ENCODE measurements around the gene BAD. TPM values are rescaled to one million over a fixed set of nuclear protein-coding genes. Genes with fewer than 3 reads are reported as not detected.

The BAD gene
- total and polyA plus RNA-seq, 2 of the 13 experiments (the other 11 are each of a cell fraction or from before 2014, with no cell fraction given): 17.9 to 28.5 TPM

GRCh38 chr11:64284048-64284961, at the start of gene BAD (continued):
- TF ChIP-seq, protein P1, sequence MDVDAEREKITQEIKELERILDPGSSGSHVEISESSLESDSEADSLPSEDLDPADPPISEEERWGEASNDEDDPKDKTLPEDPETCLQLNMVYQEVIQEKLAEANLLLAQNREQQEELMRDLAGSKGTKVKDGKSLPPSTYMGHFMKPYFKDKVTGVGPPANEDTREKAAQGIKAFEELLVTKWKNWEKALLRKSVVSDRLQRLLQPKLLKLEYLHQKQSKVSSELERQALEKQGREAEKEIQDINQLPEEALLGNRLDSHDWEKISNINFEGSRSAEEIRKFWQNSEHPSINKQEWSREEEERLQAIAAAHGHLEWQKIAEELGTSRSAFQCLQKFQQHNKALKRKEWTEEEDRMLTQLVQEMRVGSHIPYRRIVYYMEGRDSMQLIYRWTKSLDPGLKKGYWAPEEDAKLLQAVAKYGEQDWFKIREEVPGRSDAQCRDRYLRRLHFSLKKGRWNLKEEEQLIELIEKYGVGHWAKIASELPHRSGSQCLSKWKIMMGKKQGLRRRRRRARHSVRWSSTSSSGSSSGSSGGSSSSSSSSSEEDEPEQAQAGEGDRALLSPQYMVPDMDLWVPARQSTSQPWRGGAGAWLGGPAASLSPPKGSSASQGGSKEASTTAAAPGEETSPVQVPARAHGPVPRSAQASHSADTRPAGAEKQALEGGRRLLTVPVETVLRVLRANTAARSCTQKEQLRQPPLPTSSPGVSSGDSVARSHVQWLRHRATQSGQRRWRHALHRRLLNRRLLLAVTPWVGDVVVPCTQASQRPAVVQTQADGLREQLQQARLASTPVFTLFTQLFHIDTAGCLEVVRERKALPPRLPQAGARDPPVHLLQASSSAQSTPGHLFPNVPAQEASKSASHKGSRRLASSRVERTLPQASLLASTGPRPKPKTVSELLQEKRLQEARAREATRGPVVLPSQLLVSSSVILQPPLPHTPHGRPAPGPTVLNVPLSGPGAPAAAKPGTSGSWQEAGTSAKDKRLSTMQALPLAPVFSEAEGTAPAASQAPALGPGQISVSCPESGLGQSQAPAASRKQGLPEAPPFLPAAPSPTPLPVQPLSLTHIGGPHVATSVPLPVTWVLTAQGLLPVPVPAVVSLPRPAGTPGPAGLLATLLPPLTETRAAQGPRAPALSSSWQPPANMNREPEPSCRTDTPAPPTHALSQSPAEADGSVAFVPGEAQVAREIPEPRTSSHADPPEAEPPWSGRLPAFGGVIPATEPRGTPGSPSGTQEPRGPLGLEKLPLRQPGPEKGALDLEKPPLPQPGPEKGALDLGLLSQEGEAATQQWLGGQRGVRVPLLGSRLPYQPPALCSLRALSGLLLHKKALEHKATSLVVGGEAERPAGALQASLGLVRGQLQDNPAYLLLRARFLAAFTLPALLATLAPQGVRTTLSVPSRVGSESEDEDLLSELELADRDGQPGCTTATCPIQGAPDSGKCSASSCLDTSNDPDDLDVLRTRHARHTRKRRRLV (CRISPR knock-in tag; IDR thresholded peaks at IDR 0.05): no peak
- TF ChIP-seq ZNF687 (CRISPR knock-in tag; IDR thresholded peaks at IDR 0.05) (peak; percentile 69), HDAC1 (CRISPR knock-in tag; IDR thresholded peaks at IDR 0.05) (peak; percentile 46), RFX1 (IDR thresholded peaks at IDR 0.05) (peak; percentile 91), GMEB1 (CRISPR knock-in tag; IDR thresholded peaks at IDR 0.05; ENCODE audit: borderline replicate concordance) (no peak), ZNF737 (CRISPR knock-in tag; IDR thresholded peaks at IDR 0.05; ENCODE audit: borderline replicate concordance) (no peak), ZMAT3 (CRISPR knock-in tag; conservative IDR thresholded peaks at IDR 0.05) (peak; percentile 25; the same call in 1 of the 2 replicates), KDM2A (CRISPR knock-in tag; IDR thresholded peaks at IDR 0.05; ENCODE audit: borderline replicate concordance, low read depth) (peak; percentile 79), ZNF841 (CRISPR knock-in tag; IDR thresholded peaks at IDR 0.05; ENCODE audit: borderline replicate concordance) (no peak), ZNF670 (CRISPR knock-in tag; IDR thresholded peaks at IDR 0.05; ENCODE audit: borderline replicate concordance) (0 out of 2 replicates have a peak, but pooled peaks have one; percentile 40), ZNF772 (CRISPR knock-in tag; IDR thresholded peaks at IDR 0.05) (no peak)
- TF ChIP-seq, protein P2, sequence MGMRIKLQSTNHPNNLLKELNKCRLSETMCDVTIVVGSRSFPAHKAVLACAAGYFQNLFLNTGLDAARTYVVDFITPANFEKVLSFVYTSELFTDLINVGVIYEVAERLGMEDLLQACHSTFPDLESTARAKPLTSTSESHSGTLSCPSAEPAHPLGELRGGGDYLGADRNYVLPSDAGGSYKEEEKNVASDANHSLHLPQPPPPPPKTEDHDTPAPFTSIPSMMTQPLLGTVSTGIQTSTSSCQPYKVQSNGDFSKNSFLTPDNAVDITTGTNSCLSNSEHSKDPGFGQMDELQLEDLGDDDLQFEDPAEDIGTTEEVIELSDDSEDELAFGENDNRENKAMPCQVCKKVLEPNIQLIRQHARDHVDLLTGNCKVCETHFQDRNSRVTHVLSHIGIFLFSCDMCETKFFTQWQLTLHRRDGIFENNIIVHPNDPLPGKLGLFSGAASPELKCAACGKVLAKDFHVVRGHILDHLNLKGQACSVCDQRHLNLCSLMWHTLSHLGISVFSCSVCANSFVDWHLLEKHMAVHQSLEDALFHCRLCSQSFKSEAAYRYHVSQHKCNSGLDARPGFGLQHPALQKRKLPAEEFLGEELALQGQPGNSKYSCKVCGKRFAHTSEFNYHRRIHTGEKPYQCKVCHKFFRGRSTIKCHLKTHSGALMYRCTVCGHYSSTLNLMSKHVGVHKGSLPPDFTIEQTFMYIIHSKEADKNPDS (CRISPR knock-in tag; IDR thresholded peaks at IDR 0.05): 0 out of 2 replicates have a peak, but pooled peaks have one; percentile 20
- TF ChIP-seq, protein P3, sequence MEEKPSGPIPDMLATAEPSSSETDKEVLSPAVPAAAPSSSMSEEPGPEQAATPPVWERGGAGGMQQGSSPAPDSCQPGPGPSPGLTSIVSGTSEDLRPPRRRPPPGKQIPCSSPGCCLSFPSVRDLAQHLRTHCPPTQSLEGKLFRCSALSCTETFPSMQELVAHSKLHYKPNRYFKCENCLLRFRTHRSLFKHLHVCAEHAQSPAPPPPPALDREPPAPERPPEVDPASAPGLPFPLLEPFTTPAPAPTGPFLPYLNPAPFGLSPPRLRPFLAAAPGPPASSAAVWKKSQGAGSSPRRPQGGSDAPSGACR (CRISPR knock-in tag; IDR thresholded peaks at IDR 0.05): peak; percentile 89
